Measurements from ENCODE around the gene TSPAN32. TPM values are rescaled to one million over a fixed set of nuclear protein-coding genes. Genes with fewer than 3 reads are reported as not detected.

TSPAN32 gene
- total RNA-seq, 1 donor from 2014 or later: not detected

GRCh38 chr11:2306877-2307500 is 5.2 kb downstream of the TSPAN32 start:
- no peak overlapping the region for H3K27ac Mint-ChIP-seq (ENCODE audit: unreplicated experiment)
- peaks cover 13% of the 10 kb centered on the region for H3K4me1 Mint-ChIP-seq (ENCODE audit: low read depth)
- peak; percentile 91 for DNase-seq (ENCODE audit: low spot score)
- H3K27me3 Mint-ChIP-seq (ENCODE audit: low read depth): no peaks in the 10 kb centered on the region
- H3K9me3 Mint-ChIP-seq (ENCODE audit: low read depth): no peaks in the 10 kb centered on the region
- H3K36me3 Mint-ChIP-seq (ENCODE audit: low read depth): no peaks in the 10 kb centered on the region
- TF ChIP-seq CTCF (IDR thresholded peaks at IDR 0.05): no peak
- H3K4me3 Mint-ChIP-seq (ENCODE audit: unreplicated experiment): no peak overlapping the region

GRCh38 chr11:2307501-2308331 is 5.9 kb downstream of the TSPAN32 start:
- H3K4me1 Mint-ChIP-seq (ENCODE audit: low read depth): peaks cover 17% of the 10 kb centered on the region
- H3K9me3 Mint-ChIP-seq (ENCODE audit: low read depth): no peaks in the 10 kb centered on the region
- no peaks in the 10 kb centered on the region for H3K27me3 Mint-ChIP-seq (ENCODE audit: low read depth)
- TF ChIP-seq CTCF (IDR thresholded peaks at IDR 0.05): no peak
- no peak for DNase-seq (ENCODE audit: low spot score)
- no peaks in the 10 kb centered on the region for H3K36me3 Mint-ChIP-seq (ENCODE audit: low read depth)
- no peak overlapping the region for H3K27ac Mint-ChIP-seq (ENCODE audit: unreplicated experiment)
- H3K4me3 Mint-ChIP-seq (ENCODE audit: unreplicated experiment): no peak overlapping the region

- TF ChIP-seq CTCF (IDR thresholded peaks at IDR 0.05): no peak
- Mint-ChIP-seq H3K36me3 (ENCODE audit: low read depth) (no peaks in the 10 kb centered on the region), H3K4me1 (ENCODE audit: low read depth) (peaks cover 17% of the 10 kb centered on the region), H3K4me3 (ENCODE audit: unreplicated experiment) (no peak overlapping the region), H3K27ac (ENCODE audit: unreplicated experiment) (no peak overlapping the region), H3K9me3 (ENCODE audit: low read depth) (no peaks in the 10 kb centered on the region), H3K27me3 (ENCODE audit: low read depth) (no peaks in the 10 kb centered on the region)
- no peak for DNase-seq (ENCODE audit: low spot score)
Observed at GRCh38 chr11:2308713-2309112, 6.9 kb downstream of the TSPAN32 start.

- H3K4me1 Mint-ChIP-seq (ENCODE audit: low read depth): peaks cover 17% of the 10 kb centered on the region
- no peaks in the 10 kb centered on the region for H3K27me3 Mint-ChIP-seq (ENCODE audit: low read depth)
- no peak for TF ChIP-seq CTCF (IDR thresholded peaks at IDR 0.05)
- H3K9me3 Mint-ChIP-seq (ENCODE audit: low read depth): no peaks in the 10 kb centered on the region
- no peak for DNase-seq (ENCODE audit: low spot score)
- H3K4me3 Mint-ChIP-seq (ENCODE audit: unreplicated experiment): no peak overlapping the region
- no peaks in the 10 kb centered on the region for H3K36me3 Mint-ChIP-seq (ENCODE audit: low read depth)
- H3K27ac Mint-ChIP-seq (ENCODE audit: unreplicated experiment): no peak overlapping the region
Observed at GRCh38 chr11:2309251-2310072, 7.6 kb downstream of the TSPAN32 start.
